ENCODE data around the gene TMTC2.

Gene TMTC2

DNA sequence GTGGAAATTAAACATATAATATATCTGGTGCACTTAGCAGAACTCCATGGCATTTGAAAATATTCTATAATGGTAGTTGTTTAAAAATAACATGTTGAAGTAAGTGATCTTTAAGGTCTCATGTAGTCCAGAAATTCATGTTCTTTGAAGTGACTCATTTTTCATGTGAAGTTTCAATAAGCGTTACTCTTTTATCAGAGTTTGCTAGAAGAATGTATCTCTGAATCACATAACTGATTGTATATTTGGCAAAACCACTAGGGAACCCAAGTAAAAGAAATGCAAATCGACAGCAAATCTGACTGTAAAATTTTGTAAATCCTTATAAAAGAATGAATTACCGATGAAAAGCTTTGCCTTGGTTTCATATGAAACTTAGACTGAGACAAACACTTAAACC, 463.3 kb downstream of the TMTC2 start:
- CTCF ChIA-PET: no interaction called here
- Histone ChIP-seq H3K4me1 (ENCODE audit: control extremely low read depth in 1 of 4, control insufficient read depth in 4 of 4, insufficient read depth in 4 of 4, low read length in 3 of 4) (peaks cover 0 to 4% (median 0%) of the 10 kb centered on the region in 4 experiments), H3K27me3 (replicated peaks in 2 of 5; ENCODE audit: control insufficient read depth in 4 of 5, insufficient read depth in 5 of 5, low read length in 4 of 5) (no peaks in the 10 kb centered on the region), H3K4me3 (ENCODE audit: control insufficient read depth in 1 of 7, extremely low read depth in 1 of 7, insufficient read depth in 4 of 7, low read depth in 2 of 7, low read length in 6 of 7) (no peak overlapping the region), H3K27ac (ENCODE audit: insufficient read depth in 1 of 2, low read depth in 1 of 2, low read length in 2 of 2, poor library complexity in 1 of 2, severe bottlenecking in 2 of 2) (no peak overlapping the region), H3K36me3 (ENCODE audit: control insufficient read depth in 4 of 4, insufficient read depth in 4 of 4, low read length in 3 of 4) (no peaks in the 10 kb centered on the region), H3K9me3 (ENCODE audit: control extremely low read depth in 1 of 5, control insufficient read depth in 4 of 5, insufficient read depth in 2 of 5, low read depth in 1 of 5, low read length in 4 of 5) (no peaks in the 10 kb centered on the region)
- POLR2A ChIA-PET: no interaction called here
- WGBS (ENCODE audit: insufficient coverage): no CpG with 5 or more reads among the region's 3 CpGs
- no peak for DNase-seq

DNA sequence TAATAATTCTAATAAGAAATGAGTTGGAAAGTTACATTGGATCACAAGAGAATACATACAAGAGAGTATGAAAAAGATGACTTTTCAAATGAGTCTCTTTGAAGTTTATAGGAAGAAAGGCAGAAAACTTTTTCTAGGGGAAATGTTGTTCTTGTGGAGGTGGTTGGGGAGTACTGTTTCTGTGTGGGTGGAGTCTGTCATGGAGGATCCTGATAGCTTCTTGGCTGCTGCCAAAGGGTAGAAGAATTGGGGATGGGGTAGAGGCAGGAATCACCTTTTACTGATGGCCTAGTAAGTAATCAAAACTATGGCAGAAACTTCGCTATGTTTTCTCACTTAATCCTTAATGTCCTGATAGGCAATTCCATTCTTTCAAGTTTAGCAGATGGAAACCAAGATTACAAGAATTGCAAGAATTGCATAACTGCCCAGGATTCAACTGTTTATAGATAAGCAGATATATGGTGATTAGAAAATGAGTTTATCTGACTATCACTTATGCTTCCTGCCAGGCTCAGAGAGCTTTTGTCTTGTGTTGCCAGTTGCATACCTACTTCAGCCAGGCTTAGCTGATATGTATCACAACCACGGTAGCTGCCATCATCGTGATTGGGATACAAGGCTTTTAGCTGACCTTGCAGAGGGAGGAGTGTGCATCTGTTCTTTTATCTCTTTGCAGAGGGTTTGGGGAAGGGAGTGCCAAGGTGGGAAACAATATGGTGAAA, 463.9 kb downstream of the TMTC2 start:
- H3K27me3 ChIP-seq (replicated peaks in 2 of 5; ENCODE audit: control insufficient read depth in 4 of 5, insufficient read depth in 5 of 5, low read length in 4 of 5): no peaks in the 10 kb centered on the region
- no peaks in the 10 kb centered on the region for H3K36me3 ChIP-seq (ENCODE audit: control insufficient read depth in 4 of 4, insufficient read depth in 4 of 4, low read length in 3 of 4)
- H3K4me1 ChIP-seq (ENCODE audit: control extremely low read depth in 1 of 4, control insufficient read depth in 4 of 4, insufficient read depth in 4 of 4, low read length in 3 of 4): peaks cover 0 to 4% (median 0%) of the 10 kb centered on the region in 4 experiments
- DNase-seq: peak; percentile 6 to 50 (median 27)
- WGBS (ENCODE audit: insufficient coverage): 0% methylated on average over 1 of the region's 3 CpGs
- ChIA-PET POLR2A (no interaction called here), CTCF (no interaction called here)
- H3K9me3 ChIP-seq (ENCODE audit: control extremely low read depth in 1 of 5, control insufficient read depth in 4 of 5, insufficient read depth in 2 of 5, low read depth in 1 of 5, low read length in 4 of 5): no peaks in the 10 kb centered on the region
- H3K27ac ChIP-seq (ENCODE audit: insufficient read depth in 1 of 2, low read depth in 1 of 2, low read length in 2 of 2, poor library complexity in 1 of 2, severe bottlenecking in 2 of 2): no peak overlapping the region
- no peak overlapping the region for H3K4me3 ChIP-seq (ENCODE audit: control insufficient read depth in 1 of 7, extremely low read depth in 1 of 7, insufficient read depth in 4 of 7, low read depth in 2 of 7, low read length in 6 of 7)

DNA sequence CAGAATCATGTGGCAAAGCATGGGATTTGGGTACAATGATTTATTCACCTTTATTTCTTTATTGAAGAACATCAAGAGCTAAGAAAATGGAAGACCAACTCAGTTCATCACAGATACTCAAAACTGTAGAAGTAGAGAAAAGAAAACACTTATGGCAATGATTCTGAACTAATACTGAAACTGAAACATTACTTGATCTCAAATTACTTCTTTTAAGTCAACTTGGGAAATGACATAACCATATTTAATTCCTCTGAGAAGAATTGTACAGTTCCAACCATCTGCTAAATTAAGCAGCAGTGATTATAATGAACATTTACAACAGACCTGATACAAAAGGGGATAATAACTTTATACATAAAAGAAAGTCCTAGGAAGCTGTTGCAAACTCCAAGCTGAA, 466.5 kb downstream of the TMTC2 start:
- POLR2A ChIA-PET: no interaction called here
- DNase-seq: no peak
- no peak overlapping the region for H3K4me3 ChIP-seq (ENCODE audit: control insufficient read depth in 1 of 7, extremely low read depth in 1 of 7, insufficient read depth in 4 of 7, low read depth in 2 of 7, low read length in 6 of 7)
- no peaks in the 10 kb centered on the region for H3K36me3 ChIP-seq (ENCODE audit: control insufficient read depth in 4 of 4, insufficient read depth in 4 of 4, low read length in 3 of 4)
- no peaks in the 10 kb centered on the region for H3K9me3 ChIP-seq (ENCODE audit: control extremely low read depth in 1 of 5, control insufficient read depth in 4 of 5, insufficient read depth in 2 of 5, low read depth in 1 of 5, low read length in 4 of 5)
- CTCF ChIA-PET: no interaction called here
- H3K4me1 ChIP-seq (ENCODE audit: control extremely low read depth in 1 of 4, control insufficient read depth in 4 of 4, insufficient read depth in 4 of 4, low read length in 3 of 4): peaks cover 0 to 4% (median 0%) of the 10 kb centered on the region in 4 experiments
- H3K27ac ChIP-seq (ENCODE audit: insufficient read depth in 1 of 2, low read depth in 1 of 2, low read length in 2 of 2, poor library complexity in 1 of 2, severe bottlenecking in 2 of 2): no peak overlapping the region
- no peaks in the 10 kb centered on the region for H3K27me3 ChIP-seq (replicated peaks in 2 of 5; ENCODE audit: control insufficient read depth in 4 of 5, insufficient read depth in 5 of 5, low read length in 4 of 5)

DNA sequence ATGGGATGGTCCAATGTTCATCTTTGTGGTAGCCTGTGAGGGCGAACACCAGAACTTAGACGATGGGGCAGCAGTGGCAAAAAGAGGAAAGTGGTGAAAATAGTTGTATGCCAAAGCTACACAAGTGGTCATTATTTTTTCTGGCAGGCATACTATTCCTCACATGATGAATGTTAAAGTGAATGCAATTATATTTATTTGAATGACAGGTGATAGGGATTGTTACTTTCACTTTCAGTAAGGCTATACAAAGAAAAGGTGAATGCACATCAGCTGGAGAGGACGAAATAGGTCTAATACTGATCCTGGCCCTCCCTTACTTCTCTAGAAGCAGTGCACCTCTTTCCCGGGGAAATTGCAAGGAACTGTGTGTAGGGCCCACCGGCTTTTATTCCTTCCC, 470.1 kb downstream of the TMTC2 start:
- POLR2A ChIA-PET: no interaction called here

DNA sequence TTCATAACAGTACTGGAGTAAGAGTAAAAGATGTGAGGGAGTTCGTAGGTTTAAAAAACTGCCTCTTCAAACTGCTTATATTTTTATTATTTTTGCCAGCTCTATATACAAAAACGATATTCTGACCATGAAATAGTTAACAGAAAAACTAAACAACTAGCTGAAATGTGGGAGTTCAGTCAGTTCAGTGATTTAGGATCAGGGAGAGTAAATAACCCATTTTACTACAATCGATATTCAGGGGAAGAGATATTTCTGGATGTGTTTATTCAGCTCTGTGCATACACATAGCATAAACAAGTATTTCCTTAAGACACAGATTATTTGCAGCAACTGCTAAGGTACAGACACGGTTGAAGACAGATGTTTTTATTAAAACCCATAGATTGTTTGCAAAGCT, 470.9 kb downstream of the TMTC2 start:
- Histone ChIP-seq H3K27ac (ENCODE audit: insufficient read depth in 1 of 2, low read depth in 1 of 2, low read length in 2 of 2, poor library complexity in 1 of 2, severe bottlenecking in 2 of 2) (no peak overlapping the region), H3K4me3 (ENCODE audit: control insufficient read depth in 1 of 7, extremely low read depth in 1 of 7, insufficient read depth in 4 of 7, low read depth in 2 of 7, low read length in 6 of 7) (no peak overlapping the region), H3K4me1 (ENCODE audit: control extremely low read depth in 1 of 4, control insufficient read depth in 4 of 4, insufficient read depth in 4 of 4, low read length in 3 of 4) (no peaks in the 10 kb centered on the region), H3K9me3 (ENCODE audit: control extremely low read depth in 1 of 5, control insufficient read depth in 4 of 5, insufficient read depth in 2 of 5, low read depth in 1 of 5, low read length in 4 of 5) (no peaks in the 10 kb centered on the region), H3K36me3 (ENCODE audit: control insufficient read depth in 4 of 4, insufficient read depth in 4 of 4, low read length in 3 of 4) (no peaks in the 10 kb centered on the region), H3K27me3 (replicated peaks in 2 of 5; ENCODE audit: control insufficient read depth in 4 of 5, insufficient read depth in 5 of 5, low read length in 4 of 5) (no peaks in the 10 kb centered on the region)
- ChIA-PET POLR2A (no interaction called here), CTCF (no interaction called here)
- DNase-seq: no peak
- 67% methylated on average over 1 of the region's 4 CpGs for WGBS (ENCODE audit: insufficient coverage)

More for the DNA sequence above, 470.1 kb downstream of the TMTC2 start:
- CTCF ChIA-PET: no interaction called here
- DNase-seq: no peak
- H3K27me3 ChIP-seq (replicated peaks in 2 of 5; ENCODE audit: control insufficient read depth in 4 of 5, insufficient read depth in 5 of 5, low read length in 4 of 5): no peaks in the 10 kb centered on the region
- H3K9me3 ChIP-seq (ENCODE audit: control extremely low read depth in 1 of 5, control insufficient read depth in 4 of 5, insufficient read depth in 2 of 5, low read depth in 1 of 5, low read length in 4 of 5): no peaks in the 10 kb centered on the region
- H3K4me1 ChIP-seq (ENCODE audit: control extremely low read depth in 1 of 4, control insufficient read depth in 4 of 4, insufficient read depth in 4 of 4, low read length in 3 of 4): no peaks in the 10 kb centered on the region
- H3K4me3 ChIP-seq (ENCODE audit: control insufficient read depth in 1 of 7, extremely low read depth in 1 of 7, insufficient read depth in 4 of 7, low read depth in 2 of 7, low read length in 6 of 7): no peak overlapping the region
- H3K36me3 ChIP-seq (ENCODE audit: control insufficient read depth in 4 of 4, insufficient read depth in 4 of 4, low read length in 3 of 4): no peaks in the 10 kb centered on the region
- 92% methylated on average over 5 of the region's 5 CpGs for WGBS (ENCODE audit: insufficient coverage)
- no peak overlapping the region for H3K27ac ChIP-seq (ENCODE audit: insufficient read depth in 1 of 2, low read depth in 1 of 2, low read length in 2 of 2, poor library complexity in 1 of 2, severe bottlenecking in 2 of 2)

DNA sequence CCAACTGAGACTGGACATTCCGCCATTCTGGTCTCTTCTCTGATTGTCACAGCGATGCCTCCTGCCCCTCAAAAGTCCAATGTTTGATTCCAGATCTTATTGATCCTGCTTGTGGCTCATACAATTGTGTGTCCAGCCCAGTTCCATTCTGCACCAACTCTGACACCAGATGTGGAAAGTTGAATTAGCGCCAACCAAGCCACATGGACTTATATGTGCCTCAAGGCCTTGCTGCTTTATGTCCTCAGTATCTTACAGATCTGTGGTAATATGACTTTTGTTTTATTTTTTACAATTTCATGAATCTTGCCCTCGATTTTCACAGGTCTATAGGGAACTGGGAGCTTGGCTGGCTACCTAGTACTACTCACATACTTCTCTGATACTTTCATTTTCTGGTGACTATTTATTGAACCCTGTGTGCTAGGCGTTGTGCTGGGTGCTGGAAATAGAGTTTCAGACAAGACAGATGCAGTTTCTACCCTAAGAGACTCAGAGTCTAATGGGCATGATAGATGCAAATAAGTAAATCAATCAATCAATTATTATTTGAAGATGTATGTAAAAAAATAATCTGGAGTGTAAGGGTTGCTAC, 472.0 kb downstream of the TMTC2 start:
- Histone ChIP-seq H3K4me3 (ENCODE audit: control insufficient read depth in 1 of 7, extremely low read depth in 1 of 7, insufficient read depth in 4 of 7, low read depth in 2 of 7, low read length in 6 of 7) (no peak overlapping the region), H3K27me3 (replicated peaks in 2 of 5; ENCODE audit: control insufficient read depth in 4 of 5, insufficient read depth in 5 of 5, low read length in 4 of 5) (no peaks in the 10 kb centered on the region), H3K4me1 (ENCODE audit: control extremely low read depth in 1 of 4, control insufficient read depth in 4 of 4, insufficient read depth in 4 of 4, low read length in 3 of 4) (no peaks in the 10 kb centered on the region), H3K36me3 (ENCODE audit: control insufficient read depth in 4 of 4, insufficient read depth in 4 of 4, low read length in 3 of 4) (no peaks in the 10 kb centered on the region), H3K9me3 (ENCODE audit: control extremely low read depth in 1 of 5, control insufficient read depth in 4 of 5, insufficient read depth in 2 of 5, low read depth in 1 of 5, low read length in 4 of 5) (no peaks in the 10 kb centered on the region), H3K27ac (ENCODE audit: insufficient read depth in 1 of 2, low read depth in 1 of 2, low read length in 2 of 2, poor library complexity in 1 of 2, severe bottlenecking in 2 of 2) (no peak overlapping the region)
- DNase-seq: no peak
- CTCF ChIA-PET: no interaction called here
- WGBS (ENCODE audit: insufficient coverage): 100% methylated on average over 3 of the region's 5 CpGs
- POLR2A ChIA-PET: interaction anchor here (0.6 kb wide), 1 partner anchor 125 kb away, joined by 3 read pairs; no protein-coding TSS in a partner anchor

DNA sequence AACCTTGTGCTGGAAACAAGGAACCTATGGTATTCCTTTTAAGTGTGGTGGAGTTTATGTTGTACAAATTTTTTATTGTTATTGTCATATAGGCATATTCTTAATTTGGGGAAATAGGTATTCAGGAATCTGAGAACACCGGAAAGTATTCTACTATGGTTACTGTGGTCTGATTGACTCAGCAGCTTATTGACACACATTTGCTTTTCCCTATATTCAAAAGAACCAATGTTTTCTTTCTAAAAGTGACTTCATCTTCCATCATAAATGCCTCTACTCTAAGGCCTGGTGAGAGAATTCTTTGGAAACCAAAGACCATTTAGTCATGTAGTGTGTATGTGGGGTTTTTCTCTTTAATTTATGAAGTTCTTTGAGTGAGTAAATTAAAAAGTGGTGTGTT, 474.8 kb downstream of the TMTC2 start:
- Histone ChIP-seq H3K27ac (ENCODE audit: insufficient read depth in 1 of 2, low read depth in 1 of 2, low read length in 2 of 2, poor library complexity in 1 of 2, severe bottlenecking in 2 of 2) (no peak overlapping the region), H3K4me1 (ENCODE audit: control extremely low read depth in 1 of 4, control insufficient read depth in 4 of 4, insufficient read depth in 4 of 4, low read length in 3 of 4) (no peaks in the 10 kb centered on the region), H3K27me3 (replicated peaks in 2 of 5; ENCODE audit: control insufficient read depth in 4 of 5, insufficient read depth in 5 of 5, low read length in 4 of 5) (no peaks in the 10 kb centered on the region), H3K9me3 (ENCODE audit: control extremely low read depth in 1 of 5, control insufficient read depth in 4 of 5, insufficient read depth in 2 of 5, low read depth in 1 of 5, low read length in 4 of 5) (no peaks in the 10 kb centered on the region), H3K4me3 (ENCODE audit: control insufficient read depth in 1 of 7, extremely low read depth in 1 of 7, insufficient read depth in 4 of 7, low read depth in 2 of 7, low read length in 6 of 7) (no peak overlapping the region), H3K36me3 (ENCODE audit: control insufficient read depth in 4 of 4, insufficient read depth in 4 of 4, low read length in 3 of 4) (no peaks in the 10 kb centered on the region)
- CTCF ChIA-PET: no interaction called here
- no CpG with 5 or more reads among the region's 1 CpG for WGBS (ENCODE audit: insufficient coverage)
- POLR2A ChIA-PET: no interaction called here
- no peak for DNase-seq

Data from common myeloid progenitor, CD34-positive (primary cell).